ENCODE data around the gene ZSWIM3.
A peak's percentile ranks its signal among the peaks of the same experiment; 100 is the strongest.

ZSWIM3 gene

GRCh38 chr20:45910670-45911485 lies 53.5 kb downstream of the ZSWIM3 start:
- no peak for DNase-seq

DNA sequence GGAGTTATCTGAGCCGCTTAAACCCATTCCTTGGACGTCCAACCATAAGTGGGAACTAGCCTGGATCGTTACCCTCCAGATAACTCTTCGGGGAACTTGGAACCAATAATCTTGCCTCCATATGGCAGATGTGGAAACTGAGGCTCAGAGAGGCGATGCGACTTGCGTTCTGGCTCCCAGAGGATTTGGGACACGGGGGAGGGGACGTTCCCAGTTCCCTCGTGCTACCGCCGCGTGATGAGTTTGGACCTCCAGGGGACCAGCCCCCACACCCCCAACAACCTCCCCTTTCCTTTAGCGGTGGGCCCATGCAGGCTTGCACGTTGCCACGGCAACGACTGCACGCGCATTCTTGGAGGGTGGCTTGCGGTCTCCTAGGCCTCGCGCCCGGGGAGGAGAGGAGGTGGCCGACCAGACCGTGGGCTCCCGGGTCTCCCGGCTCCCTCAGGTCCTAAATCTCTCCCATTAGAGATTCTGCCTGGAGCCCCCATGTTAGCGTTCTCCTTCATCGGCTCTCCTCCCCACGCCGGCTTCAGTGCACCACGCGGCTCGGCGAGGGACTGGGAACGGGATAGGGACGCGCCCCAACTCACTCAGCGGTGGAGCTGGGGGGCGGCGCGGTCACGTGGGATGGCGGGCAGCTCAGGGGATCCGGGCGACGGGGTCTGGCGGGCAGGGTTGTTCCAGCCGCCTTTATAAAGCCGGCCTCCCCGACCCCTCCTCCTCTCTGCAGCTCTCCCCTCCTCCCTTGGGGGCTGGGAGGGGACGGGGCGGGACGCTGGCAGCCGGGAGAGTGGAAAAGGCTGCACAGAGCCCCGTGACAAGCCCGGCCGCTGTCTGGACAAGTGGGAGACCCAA lies 54.3 kb downstream of the ZSWIM3 start, which contains the start of gene PLTP:
TSS of gene PLTP (minus strand) at position 670 of the 858 bp plus-strand sequence. CDS start 703 bp downstream, outside the sequence.
- DNase-seq, result no peak

DNA sequence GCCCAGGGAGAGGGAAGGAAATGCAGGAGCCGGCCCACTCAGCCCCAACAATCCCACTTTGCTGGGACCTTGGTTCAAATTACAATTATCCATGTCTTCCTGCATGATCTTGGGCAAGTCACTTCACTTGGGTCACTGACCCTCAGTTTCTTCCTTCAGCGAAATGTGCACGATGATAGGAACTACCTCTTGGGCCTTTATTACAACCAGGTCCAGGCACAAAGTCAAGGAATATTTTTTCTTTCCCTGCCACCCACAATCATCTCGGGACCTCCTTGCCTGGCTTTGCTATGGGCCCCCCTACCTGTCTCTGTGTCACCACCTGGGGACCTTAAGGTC lies 54.9 kb downstream of the ZSWIM3 start:
- no peak for DNase-seq

GRCh38 chr20:45913116-45913515 lies 55.7 kb downstream of the ZSWIM3 start:
- no peak for DNase-seq

DNA sequence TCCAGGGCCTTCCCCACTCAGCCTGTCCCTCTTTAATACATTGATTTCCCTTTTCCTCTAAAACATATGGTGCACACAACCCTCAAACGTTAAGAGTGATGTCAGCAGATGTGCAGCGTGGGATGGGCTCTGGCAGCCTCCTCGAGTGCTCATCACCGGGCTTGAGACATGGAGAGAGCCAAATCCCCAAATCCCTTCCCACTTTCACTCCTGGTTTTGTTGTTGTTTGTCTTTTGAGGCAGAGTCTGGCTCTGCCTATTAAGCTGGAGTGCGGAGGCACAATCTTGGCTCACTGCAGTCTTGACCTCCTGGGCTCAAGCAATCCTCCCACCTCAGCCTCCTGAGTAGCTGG lies 60.4 kb downstream of the ZSWIM3 start:
- no peak for DNase-seq

DNA sequence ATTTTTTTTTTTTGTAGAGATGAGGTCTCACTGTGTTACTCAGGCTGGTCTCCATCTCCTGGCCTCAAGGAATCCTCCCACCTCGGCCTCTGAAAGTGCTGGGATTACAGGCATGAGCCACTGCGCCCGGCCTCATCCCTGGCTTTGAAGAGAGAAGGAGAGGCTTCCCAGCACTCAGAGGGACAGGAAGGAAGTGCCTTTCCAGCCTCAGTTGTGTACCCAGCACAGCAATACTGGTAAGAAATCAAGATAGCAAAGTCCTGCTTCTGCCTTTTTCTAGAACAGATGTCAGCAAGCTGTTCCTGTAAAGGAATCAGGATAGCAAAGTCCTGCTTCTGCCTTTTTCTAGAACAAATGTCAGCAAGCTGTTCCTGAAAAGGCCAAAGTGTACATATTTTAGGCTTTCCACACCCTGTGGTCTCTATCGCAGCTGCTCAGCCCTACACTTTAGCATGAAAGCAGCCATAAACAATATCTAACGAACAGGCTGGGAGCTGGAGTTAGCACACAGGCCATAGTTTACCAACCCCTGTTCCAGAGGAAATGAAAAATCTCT lies 60.8 kb downstream of the ZSWIM3 start:
- DNase-seq, result no peak

DNA sequence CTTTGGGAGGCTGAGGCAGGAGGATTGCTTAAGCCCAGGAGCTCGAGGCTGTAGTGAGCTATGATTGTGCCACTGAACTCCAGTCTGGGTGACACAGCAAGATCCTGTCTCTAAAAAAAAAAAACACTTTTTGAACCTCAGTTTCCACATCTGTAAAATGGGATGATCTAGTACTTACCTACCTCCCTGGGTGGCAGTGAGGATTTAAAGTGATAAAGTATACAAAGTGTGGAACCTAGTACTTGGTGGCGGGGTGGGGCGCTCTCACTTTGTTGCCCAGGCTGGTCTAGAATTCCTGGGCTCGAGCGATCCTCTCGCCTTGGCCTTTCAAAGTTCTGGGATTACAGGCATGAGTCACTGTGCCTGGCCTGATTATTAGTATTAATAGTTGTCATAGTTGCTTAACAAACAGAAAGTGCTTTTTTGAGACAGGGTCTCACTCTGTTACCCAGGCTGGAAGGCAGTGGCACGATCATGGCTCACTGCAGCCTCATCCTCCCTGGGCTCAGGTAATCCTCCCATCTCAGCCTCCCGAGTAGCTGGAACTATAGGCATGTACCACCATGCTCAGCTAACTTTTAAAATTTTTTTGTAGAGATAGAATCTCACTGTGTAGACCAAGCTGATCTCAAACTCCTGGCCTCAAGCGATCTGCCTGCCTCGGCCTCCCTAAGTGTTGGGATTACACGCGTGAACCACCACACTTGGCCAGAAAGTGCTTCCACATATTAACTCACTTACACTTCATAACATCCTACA lies 61.5 kb downstream of the ZSWIM3 start:
- DNase-seq, result no peak

DNA sequence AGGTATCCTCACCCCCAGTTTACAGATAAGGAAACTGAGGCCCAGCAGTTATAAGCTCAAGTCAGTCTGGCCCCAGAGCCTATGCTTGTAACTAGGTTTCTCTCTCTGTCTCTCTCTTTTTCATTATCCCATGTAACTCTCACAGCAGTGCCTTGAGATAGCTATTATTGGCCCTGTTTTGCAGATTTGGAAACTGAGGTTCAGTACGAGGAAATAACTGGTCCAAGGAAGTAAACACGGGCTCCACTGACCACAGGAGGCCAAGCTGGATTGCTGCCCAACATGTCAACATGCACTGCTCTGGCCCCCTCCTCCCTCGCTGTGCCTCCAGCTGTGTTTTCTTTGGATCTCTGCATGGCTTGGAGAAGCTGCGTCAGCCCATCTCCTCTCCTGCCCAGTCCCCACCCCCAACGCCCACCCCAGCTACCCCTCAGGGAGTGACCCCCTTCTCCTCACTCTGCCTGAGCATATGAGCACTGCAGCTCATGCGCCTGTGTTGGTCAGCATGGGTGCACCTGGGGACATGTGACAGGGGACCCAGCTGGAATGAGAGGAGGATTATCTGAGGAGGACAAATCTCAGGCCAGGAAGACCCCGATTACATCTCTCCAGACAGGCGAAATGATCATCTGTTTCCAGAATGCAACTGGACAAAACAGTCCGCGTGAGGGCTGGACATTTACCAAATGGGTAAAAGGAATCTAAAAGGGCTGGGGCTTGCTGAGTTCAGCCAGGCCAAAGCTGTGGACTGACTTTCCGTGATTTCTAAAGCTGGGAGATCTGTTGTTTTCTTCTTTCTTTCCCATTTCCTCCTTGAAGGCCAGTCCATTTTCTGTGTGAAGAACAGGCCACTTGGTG lies 62.4 kb downstream of the ZSWIM3 start:
- DNase-seq, result peak; percentile 5

DNA sequence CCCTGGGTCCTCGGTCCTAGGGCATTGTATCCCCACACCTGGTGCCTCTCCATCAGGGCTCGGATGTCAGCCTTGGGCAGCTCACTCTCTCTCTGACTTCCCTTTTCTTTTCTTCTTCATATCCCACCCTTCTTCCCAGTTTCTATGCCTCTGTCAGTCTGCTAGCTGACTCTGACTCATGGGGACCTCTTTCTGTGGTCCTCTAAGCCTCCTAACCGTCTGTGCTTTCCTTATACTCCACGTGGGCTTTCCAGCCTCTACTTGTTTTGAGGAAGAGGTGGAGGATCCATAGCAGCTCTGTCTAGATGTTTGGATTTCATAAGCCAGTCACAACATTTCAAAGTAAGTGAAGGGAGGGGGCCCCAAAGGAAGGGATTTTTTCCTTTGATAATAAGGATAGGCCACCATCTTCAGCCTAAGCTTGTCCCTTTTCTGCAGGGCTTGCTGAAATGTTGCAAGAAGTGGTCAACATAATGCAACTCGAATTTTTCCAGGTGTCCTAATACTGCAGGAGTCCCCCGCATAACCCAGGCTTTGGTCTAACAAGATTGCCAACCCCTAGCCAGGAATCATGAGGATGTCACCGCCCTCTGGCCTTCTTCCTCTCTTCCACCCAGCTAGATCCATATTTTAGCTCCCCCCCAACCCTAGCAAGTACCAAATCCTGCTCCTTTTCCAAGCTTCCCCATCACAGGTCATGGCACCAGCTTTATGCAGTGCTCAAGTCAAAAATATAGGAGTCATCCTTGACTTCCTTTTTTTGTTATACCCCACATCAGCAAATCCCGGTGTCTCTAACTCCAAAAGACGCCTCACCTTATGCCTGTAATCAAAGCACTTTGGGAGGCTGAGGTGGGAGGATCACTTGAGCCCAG lies 63.3 kb downstream of the ZSWIM3 start:
- no peak for DNase-seq

GRCh38 chr20:45921337-45922189 lies 64.1 kb downstream of the ZSWIM3 start:
- no peak for DNase-seq

- no peak for DNase-seq
Measured at GRCh38 chr20:45924391-45925261, 67.2 kb downstream of the ZSWIM3 start.

GRCh38 chr20:45925821-45926506 lies 68.5 kb downstream of the ZSWIM3 start:
- no peak for DNase-seq

DNA sequence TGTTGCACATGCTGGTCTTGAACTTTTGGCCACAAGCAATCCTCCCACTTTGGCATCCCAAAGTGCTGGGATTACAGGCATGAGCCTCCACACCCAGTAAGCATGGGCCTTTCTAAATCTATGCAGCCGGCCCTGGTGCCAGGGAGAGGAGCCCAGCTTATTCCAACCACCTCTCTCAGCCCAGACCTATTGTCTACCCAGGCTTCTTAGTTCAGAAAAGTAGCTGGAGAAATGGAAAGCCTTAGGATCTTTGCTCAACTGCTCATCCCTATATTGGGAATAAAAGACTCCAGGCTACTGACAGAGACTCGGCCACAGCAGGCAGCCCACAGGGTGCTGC lies 69.3 kb downstream of the ZSWIM3 start:
- DNase-seq, result no peak

GRCh38 chr20:45927071-45927878 lies 69.9 kb downstream of the ZSWIM3 start:
- no peak for DNase-seq
